ENCODE results near the gene LZTR1. TPM values are rescaled to one million over a fixed set of nuclear protein-coding genes. Genes with fewer than 3 reads are reported as not detected.

Gene LZTR1
- total RNA-seq, 2 experiments from 2014 or later = 29.1 to 34.5 TPM

- CTCF ChIA-PET = interaction anchor here (0.6 to 4.2 kb wide), 3 partner anchors 18 to 62 kb away, joined by 3 to 13 read pairs (median 4); partner anchors contain the start of gene CRKL
- Mint-ChIP-seq H3K4me1 (ENCODE audit: low read depth) (peaks cover 39% of the 10 kb centered on the region), H3K4me3 (peak overlapping the region; percentile 52), H3K9me3 (peaks cover 4% of the 10 kb centered on the region), H3K36me3 (ENCODE audit: low read depth) (peaks cover 6% of the 10 kb centered on the region), H3K27me3 (no peaks in the 10 kb centered on the region), H3K27ac (peak overlapping the region; percentile 57)
- POLR2A ChIA-PET = interaction anchor here (5.2 kb wide), 1 partner anchor 22 kb away, joined by 51 read pairs; the partner anchor contains the start of gene THAP7
- no peak for TF ChIP-seq CTCF (IDR thresholded peaks at IDR 0.05)
- intact Hi-C loops (cut with micrococcal nuclease) = loop anchor here (10.0 kb wide), 1 partner anchor 55 kb away; no protein-coding TSS in a partner anchor
- DNase-seq = peak; percentile 85
- peak; percentile 88 for ATAC-seq
These were observed 2.8 kb upstream of the LZTR1 start for GRCh38 chr22:20979243-20979809.

GRCh38 chr22:20979940-20980453 lies 2.1 kb upstream of the LZTR1 start:
- ChIA-PET POLR2A (interaction anchor here (5.2 kb wide), 1 partner anchor 21 kb away, joined by 51 read pairs; the partner anchor contains the start of gene THAP7), CTCF (interaction anchor here (0.7 to 4.2 kb wide), 2 partner anchors 18 to 63 kb away, joined by 3 to 13 read pairs; partner anchors contain the start of gene CRKL)
- Mint-ChIP-seq H3K27me3 (no peaks in the 10 kb centered on the region), H3K36me3 (ENCODE audit: low read depth) (peaks cover 6% of the 10 kb centered on the region), H3K27ac (no peak overlapping the region), H3K4me1 (ENCODE audit: low read depth) (peaks cover 40% of the 10 kb centered on the region), H3K4me3 (peak overlapping the region; percentile 10), H3K9me3 (peaks cover 4% of the 10 kb centered on the region)
- DNase-seq (peak; percentile 40), ATAC-seq (no peak)
- intact Hi-C loops (cut with micrococcal nuclease) = loop anchor here (10.0 kb wide), 1 partner anchor 55 kb away; no protein-coding TSS in a partner anchor
- no peak for TF ChIP-seq CTCF (IDR thresholded peaks at IDR 0.05)

DNA sequence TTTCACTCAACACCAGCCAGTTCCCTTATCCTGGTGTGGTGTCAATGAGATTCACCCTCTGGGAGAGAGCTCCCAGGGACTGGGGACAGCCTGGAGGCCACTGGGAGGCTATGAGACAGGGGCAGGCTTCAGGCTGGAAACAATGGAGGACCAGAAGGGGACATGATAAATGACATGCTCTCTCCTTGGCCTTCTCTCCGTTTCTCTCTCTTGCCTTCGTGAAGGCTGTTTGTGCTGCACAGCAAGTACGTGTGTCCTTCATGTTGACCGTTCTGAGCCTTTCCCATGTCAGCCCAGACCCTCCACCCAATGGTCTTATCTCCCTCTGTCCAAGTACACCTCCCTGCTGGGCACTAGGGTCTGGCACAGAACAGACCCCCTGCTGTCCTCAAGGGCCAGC lies 1.6 kb upstream of the LZTR1 start:
- POLR2A ChIA-PET = interaction anchor here (5.2 kb wide), 1 partner anchor 21 kb away, joined by 51 read pairs; the partner anchor contains the start of gene THAP7
- Mint-ChIP-seq H3K36me3 (ENCODE audit: low read depth) (peaks cover 6% of the 10 kb centered on the region), H3K27me3 (no peaks in the 10 kb centered on the region), H3K4me3 (peak overlapping the region; percentile 92), H3K27ac (peak overlapping the region; percentile 84), H3K9me3 (peaks cover 4% of the 10 kb centered on the region), H3K4me1 (ENCODE audit: low read depth) (peaks cover 40% of the 10 kb centered on the region)
- ATAC-seq (no peak), DNase-seq (no peak)
- intact Hi-C loops (cut with micrococcal nuclease) = no loop called here
- CTCF ChIA-PET = interaction anchor here (2.2 to 4.2 kb wide), 2 partner anchors 9 to 19 kb away, joined by 8 to 13 read pairs; no protein-coding TSS in a partner anchor
- no peak for TF ChIP-seq CTCF (IDR thresholded peaks at IDR 0.05)

DNA sequence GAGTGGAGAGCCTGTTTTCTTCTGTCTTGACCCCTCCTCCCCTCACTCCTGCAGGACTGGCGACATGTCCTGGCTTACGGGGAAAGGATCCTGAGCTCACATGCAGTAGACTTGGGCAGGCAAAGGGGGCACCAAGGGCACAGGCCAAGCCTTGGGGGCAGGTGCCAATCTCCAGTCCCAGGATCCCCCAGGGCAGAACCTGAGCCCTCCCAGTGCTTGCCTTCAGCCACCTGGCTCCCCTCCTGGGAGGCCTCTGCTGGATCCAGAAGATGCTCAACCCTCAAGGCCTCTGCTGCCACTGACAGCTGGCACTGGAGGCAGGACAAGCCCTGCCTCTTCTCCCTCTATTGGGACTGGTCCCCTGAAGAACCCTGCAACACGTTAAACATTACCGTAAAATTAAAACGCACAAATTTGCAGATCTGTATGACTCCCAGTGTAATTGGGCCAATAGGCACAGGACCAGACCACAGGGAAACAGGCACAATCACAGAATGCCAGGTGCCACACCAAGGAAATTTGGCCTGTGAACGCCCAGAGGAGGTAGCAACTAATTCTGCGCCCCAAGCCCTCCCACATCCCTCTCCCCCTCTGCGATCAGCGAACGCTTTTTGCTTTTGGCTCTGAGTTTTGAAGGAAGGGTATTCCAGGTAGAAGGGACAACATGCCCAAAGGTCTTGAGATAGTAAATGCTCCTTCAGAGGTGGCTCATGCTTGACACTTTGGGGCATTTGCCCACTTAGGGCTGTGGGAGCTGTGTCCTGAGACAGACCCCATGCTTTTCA lies 967 bp upstream of the LZTR1 start:
- intact Hi-C loops (cut with micrococcal nuclease) = no loop called here
- Mint-ChIP-seq H3K27me3 (no peaks in the 10 kb centered on the region), H3K36me3 (ENCODE audit: low read depth) (peaks cover 6% of the 10 kb centered on the region), H3K4me1 (ENCODE audit: low read depth) (peaks cover 40% of the 10 kb centered on the region), H3K4me3 (peak overlapping the region; percentile 92), H3K27ac (peak overlapping the region; percentile 84), H3K9me3 (peaks cover 4% of the 10 kb centered on the region)
- ATAC-seq (no peak), DNase-seq (no peak)
- POLR2A ChIA-PET = interaction anchor here (0.7 to 5.2 kb wide), 4 partner anchors 13 to 33 kb away, joined by 3 to 51 read pairs (median 6); partner anchors contain the start of gene THAP7
- CTCF ChIA-PET = interaction anchor here (1.0 to 4.2 kb wide), 5 partner anchors 9 to 95 kb away, joined by 3 to 13 read pairs (median 6); no protein-coding TSS in a partner anchor
- TF ChIP-seq CTCF (IDR thresholded peaks at IDR 0.05) = no peak
